ENCODE measurements around the gene ALOX5.
"Not testable (repeated sequence)": the region's sequence is repeated elsewhere in the genome, so short reads cannot be mapped to it uniquely, and the experiment has no call there.

DNA sequence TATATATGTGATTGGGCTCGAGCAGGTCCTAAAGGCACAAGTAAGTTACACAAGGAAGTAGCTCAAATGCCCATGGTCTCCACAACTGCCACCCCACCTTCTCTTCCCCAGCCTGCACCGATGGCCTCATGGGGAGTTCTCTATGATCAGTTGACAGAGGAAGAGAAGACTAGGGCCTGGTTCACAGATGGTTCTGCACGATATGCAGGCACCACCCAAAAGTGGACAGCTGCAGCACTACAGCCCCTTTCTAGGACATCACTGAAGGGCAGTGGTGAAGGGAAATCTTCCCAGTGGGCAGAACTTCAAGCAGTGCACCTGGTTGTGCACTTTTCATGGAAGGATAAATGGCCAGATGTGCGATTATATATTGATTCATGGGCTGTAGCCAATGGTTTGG, 33.6 kb upstream of the ALOX5 start:
- TF ChIP-seq CTCF, POLR2A (IDR thresholded peaks at IDR 0.05): not testable (repeated sequence)
